Mucosa of rectum (tissue), 2 donors: ENCODE results near the gene PEX6.
"Not testable (repeated sequence)": the region's sequence is repeated elsewhere in the genome, so short reads cannot be mapped to it uniquely, and the experiment has no call there.

ENCODE experiments used
- H3K27ac ChIP-seq, 2 donors: one replicate each; pipeline ENCODE4 v1.7.0; 2013; ENCODE audit warnings: inconsistent platforms in 2 of 2, low read depth in 2 of 2, low read length in 2 of 2
- H3K27me3 ChIP-seq, 2 donors: one replicate each; pipeline ENCODE4 v1.7.0; 2013; ENCODE audit warnings: low read length in 2 of 2; ENCODE audit not compliant: control insufficient read depth in 2 of 2, insufficient read depth in 2 of 2
- H3K36me3 ChIP-seq, 2 donors: one replicate each; pipeline ENCODE4 v1.7.0; 2013; ENCODE audit warnings: low read length in 2 of 2; ENCODE audit not compliant: control insufficient read depth in 2 of 2, insufficient read depth in 2 of 2
- H3K4me1 ChIP-seq, 2 donors: one replicate each; pipeline ENCODE4 v1.7.0; 2013; ENCODE audit warnings: low read length in 2 of 2, mild to moderate bottlenecking in 1 of 2; ENCODE audit not compliant: control insufficient read depth in 2 of 2, insufficient read depth in 2 of 2
- H3K4me3 ChIP-seq, 2 donors: one replicate each; pipeline ENCODE4 v1.7.0; 2013; ENCODE audit warnings: low read length in 2 of 2
- H3K9ac ChIP-seq, 2 donors: one replicate each; pipeline ENCODE4 v1.7.0; 2013; ENCODE audit warnings: low read length in 2 of 2, low read depth in 1 of 2, mild to moderate bottlenecking in 1 of 2
- H3K9me3 ChIP-seq, 2 donors: one replicate each; pipeline ENCODE4 v1.7.0; 2013; ENCODE audit warnings: low read length in 2 of 2; ENCODE audit not compliant: control insufficient read depth in 2 of 2
- donor health status: healthy.
- donor health status: Normal muscosa, but diverticular disease.

PEX6 gene

GRCh38 chr6:43005844-43006243, 26.9 kb upstream of the PEX6 start:
- H3K27ac ChIP-seq = no peak overlapping the region
- no peak overlapping the region for H3K9ac ChIP-seq
- H3K9me3 ChIP-seq = no peaks in the 10 kb centered on the region
- H3K27me3 ChIP-seq = no peaks in the 10 kb centered on the region
- H3K36me3 ChIP-seq = peaks cover 39 to 49% of the 10 kb centered on the region in 2 donors
- H3K4me3 ChIP-seq = no peak overlapping the region
- no peaks in the 10 kb centered on the region for H3K4me1 ChIP-seq

- Histone ChIP-seq H3K36me3 (peaks cover 7 to 16% of the 10 kb centered on the region in 2 donors), H3K9me3 (no peaks in the 10 kb centered on the region), H3K27me3 (no peaks in the 10 kb centered on the region), H3K4me3 (no peak overlapping the region), H3K27ac (no peak overlapping the region), H3K9ac (no peak overlapping the region), H3K4me1 (no peaks in the 10 kb centered on the region)
These were observed 22.9 kb upstream of the PEX6 start for GRCh38 chr6:43001843-43002242.

- not testable (repeated sequence) for H3K4me3 ChIP-seq
These were observed 19.2 kb upstream of the PEX6 start for GRCh38 chr6:42998205-42998604.

GRCh38 chr6:42996513-42996912, 17.5 kb upstream of the PEX6 start:
- Histone ChIP-seq H3K27ac (no peak overlapping the region), H3K9me3 (no peaks in the 10 kb centered on the region), H3K27me3 (no peaks in the 10 kb centered on the region), H3K36me3 (peaks cover 4 to 9% of the 10 kb centered on the region in 2 donors), H3K4me1 (no peaks in the 10 kb centered on the region), H3K4me3 (no peak overlapping the region), H3K9ac (no peak overlapping the region)

More at GRCh38 chr6:42998205-42998604, 19.2 kb upstream of the PEX6 start:
- H3K4me1 ChIP-seq, H3K27me3 ChIP-seq, H3K36me3 ChIP-seq, H3K27ac ChIP-seq, H3K9ac ChIP-seq, H3K9me3 ChIP-seq: not testable (repeated sequence)

- Histone ChIP-seq H3K4me3 (no peak overlapping the region), H3K9me3 (no peaks in the 10 kb centered on the region), H3K27me3 (no peaks in the 10 kb centered on the region), H3K4me1 (peaks cover 5 to 7% of the 10 kb centered on the region in 2 donors), H3K9ac (no peak overlapping the region), H3K27ac (no peak overlapping the region), H3K36me3 (peaks cover 13 to 14% of the 10 kb centered on the region in 2 donors)
These were observed 14.5 kb upstream of the PEX6 start for GRCh38 chr6:42993445-42993844.

GRCh38 chr6:42989923-42990322, 10.9 kb upstream of the PEX6 start:
- no peaks in the 10 kb centered on the region for H3K27me3 ChIP-seq
- H3K9ac ChIP-seq = no peak overlapping the region
- H3K4me1 ChIP-seq = peaks cover 17 to 22% of the 10 kb centered on the region in 2 donors
- H3K36me3 ChIP-seq = peaks cover 13 to 14% of the 10 kb centered on the region in 2 donors
- H3K4me3 ChIP-seq = no peak overlapping the region
- H3K27ac ChIP-seq = peak overlapping the region; percentile 56 to 70
- H3K9me3 ChIP-seq = no peaks in the 10 kb centered on the region

- H3K27me3 ChIP-seq = no peaks in the 10 kb centered on the region
- no peak overlapping the region for H3K9ac ChIP-seq
- peaks cover 13 to 14% of the 10 kb centered on the region in 2 donors for H3K36me3 ChIP-seq
- no peak overlapping the region for H3K27ac ChIP-seq
- H3K9me3 ChIP-seq = no peaks in the 10 kb centered on the region
- H3K4me3 ChIP-seq = no peak overlapping the region
- H3K4me1 ChIP-seq = peaks cover 21 to 27% of the 10 kb centered on the region in 2 donors
These were observed 9.6 kb upstream of the PEX6 start for GRCh38 chr6:42988486-42989020.

GRCh38 chr6:42987533-42988451, 8.8 kb upstream of the PEX6 start:
- Histone ChIP-seq H3K9me3 (no peaks in the 10 kb centered on the region), H3K4me3 (no peak overlapping the region), H3K27me3 (no peaks in the 10 kb centered on the region), H3K9ac (no peak overlapping the region), H3K4me1 (peaks cover 22 to 27% of the 10 kb centered on the region in 2 donors), H3K36me3 (peaks cover 13 to 14% of the 10 kb centered on the region in 2 donors), H3K27ac (no peak overlapping the region)

- Histone ChIP-seq H3K4me3 (peak overlapping the region; percentile 63 to 78), H3K9ac (peak overlapping the region; percentile 81), H3K4me1 (peaks cover 22 to 27% of the 10 kb centered on the region in 2 donors)
These were observed 6.0 kb upstream of the PEX6 start for GRCh38 chr6:42984924-42985475.

More at GRCh38 chr6:42984924-42985475, 6.0 kb upstream of the PEX6 start:
- Histone ChIP-seq H3K9me3 (no peaks in the 10 kb centered on the region), H3K27me3 (no peaks in the 10 kb centered on the region), H3K27ac (peak overlapping the region; percentile 64 to 67), H3K36me3 (peaks cover 4 to 6% of the 10 kb centered on the region in 2 donors)
